ENCODE results near the gene RIOK3.
"Not testable (repeated sequence)": the region's sequence is repeated elsewhere in the genome, so short reads cannot be mapped to it uniquely, and the experiment has no call there.

The RIOK3 gene

DNA sequence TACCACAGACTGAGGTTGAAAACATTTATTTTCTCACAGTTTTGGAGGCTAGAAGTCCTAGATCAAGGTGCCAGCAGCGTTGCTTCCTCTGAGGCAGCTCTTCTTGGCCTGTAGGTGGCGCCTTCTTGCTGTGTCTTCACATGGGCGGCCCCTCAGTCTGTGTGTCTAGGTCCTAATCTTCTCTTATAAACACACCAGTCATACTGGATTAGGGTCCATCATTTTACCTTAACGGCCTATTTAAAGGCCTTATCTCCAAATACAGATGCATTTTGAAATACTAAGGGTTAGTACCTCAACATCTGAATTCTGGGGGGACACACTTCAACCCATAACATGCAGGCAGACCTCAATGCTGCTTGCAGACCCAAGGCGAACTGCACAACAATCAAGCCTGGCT is 45.8 kb downstream of the RIOK3 start:
- peak; percentile 52 for DNase-seq (ENCODE audit: low read depth)

DNA sequence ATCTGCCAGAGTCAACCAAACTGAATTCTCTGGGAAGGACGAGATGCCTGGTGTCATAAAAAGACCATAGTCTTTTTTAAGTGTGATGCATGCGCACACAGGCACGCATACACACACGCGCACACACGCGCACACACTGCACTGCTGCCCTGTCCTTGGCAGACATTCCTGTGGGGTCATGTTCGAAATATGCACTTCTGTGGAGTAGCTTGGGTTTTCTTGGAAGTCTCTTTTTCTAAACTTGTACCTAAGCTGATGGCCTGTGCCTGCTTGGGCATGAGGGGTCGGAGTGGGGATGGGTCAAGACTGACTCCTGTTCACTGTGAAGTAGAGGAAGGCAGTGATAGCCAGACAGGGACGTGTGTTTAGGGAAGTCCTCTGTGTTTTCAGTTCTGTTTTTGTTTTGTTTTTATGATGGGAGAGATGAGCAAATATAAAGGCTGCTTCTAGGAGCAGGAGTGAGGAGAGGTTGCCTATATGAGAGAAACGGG is 46.2 kb downstream of the RIOK3 start:
- DNase-seq (ENCODE audit: low read depth), result no peak

DNA sequence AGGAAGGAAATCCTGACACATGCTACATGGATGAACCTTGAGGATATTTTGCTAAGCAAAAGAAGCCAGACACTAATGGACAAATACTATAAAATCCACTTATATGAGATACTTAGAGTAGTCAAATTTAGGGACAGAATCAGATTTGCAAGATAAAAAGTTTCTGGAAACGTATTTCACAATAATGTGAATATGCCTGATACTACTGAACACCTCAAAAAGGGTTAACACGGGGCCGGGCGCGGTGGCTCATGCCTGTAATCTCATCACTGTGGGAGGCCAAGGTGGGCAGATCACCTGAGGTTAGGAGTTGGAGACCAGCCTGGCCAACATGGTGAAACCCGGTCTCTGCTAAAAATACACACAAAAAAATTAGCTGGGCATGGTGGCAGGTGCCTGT is 48.5 kb downstream of the RIOK3 start:
- no peak for DNase-seq (ENCODE audit: low read depth)

DNA sequence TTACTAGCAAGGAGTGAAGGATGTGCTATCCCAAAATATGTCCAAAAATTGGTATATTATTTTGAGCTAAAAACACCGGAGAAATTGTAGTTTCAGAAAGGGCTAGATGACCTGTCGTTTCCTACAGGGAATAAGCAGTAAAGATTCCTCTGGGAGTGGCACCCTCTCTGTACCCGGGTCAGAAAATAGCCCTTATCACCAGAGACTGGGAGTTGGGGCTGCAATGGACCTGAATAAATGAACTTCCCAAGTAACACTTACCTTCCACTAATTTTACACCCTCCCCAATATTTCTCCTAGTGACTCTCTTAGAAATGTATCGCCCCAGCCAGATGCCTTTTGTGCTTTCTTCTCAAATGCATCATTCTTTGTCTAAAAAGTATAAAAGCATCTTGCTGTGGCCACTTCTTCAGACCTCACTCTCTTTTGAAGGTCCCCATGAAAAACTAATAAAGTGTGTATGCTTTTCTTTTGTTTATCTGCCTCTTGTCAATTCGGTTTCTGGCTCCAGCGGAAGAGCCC is 49.5 kb downstream of the RIOK3 start:
- DNase-seq (ENCODE audit: low read depth), result no peak

DNA sequence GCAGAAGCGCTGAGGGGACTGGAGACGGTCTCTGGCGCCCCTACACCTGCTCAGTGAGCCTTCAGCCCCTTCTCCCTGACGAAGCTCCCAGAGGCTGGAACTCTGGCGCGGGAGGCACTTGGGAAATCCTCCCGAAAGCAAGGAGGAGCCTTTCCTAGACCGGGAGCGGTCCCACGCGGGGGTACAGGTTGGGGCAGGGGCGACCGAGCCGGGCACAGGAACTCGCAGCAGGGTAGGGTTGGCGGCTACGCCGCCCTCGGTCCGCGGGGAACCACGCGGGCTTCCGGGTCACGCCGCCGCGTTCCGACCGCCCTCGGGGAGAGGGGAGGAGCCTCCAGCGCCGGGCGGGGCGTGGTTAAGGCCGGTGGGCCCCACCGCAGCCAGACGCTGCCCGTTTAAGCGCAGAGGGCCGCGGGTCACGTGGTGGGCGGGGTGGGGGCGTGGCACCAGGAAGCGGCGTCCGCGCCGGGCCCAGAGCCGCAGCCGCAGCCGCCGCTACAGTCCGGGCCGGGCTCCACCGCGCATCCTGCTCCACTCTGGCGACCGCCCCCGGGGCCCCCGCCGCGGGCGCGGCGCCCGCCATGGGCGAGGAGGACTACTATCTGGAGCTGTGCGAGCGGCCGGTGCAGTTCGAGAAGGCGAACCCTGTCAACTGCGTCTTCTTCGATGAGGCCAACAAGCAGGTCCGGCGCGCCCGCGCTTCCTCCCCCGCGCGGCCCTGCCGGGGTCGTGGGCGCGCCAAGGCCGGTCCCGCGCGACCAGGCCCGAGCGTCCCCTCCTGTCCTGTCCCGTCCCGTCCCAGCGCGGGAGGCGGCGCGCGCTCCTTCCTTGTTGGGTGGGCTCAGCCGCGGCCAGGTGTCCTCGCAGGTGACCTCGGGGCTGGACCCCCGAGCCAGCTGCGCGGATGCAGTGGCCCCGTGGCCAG is 50.2 kb downstream of the RIOK3 start, which contains the start of gene RMC1:
Gene RMC1, plus strand, starts transcription at position 474 of the 925 bp plus-strand sequence. Its CDS starts 108 bp downstream, at position 582.
- DNase-seq (ENCODE audit: low read depth), result peak; percentile 99

DNA sequence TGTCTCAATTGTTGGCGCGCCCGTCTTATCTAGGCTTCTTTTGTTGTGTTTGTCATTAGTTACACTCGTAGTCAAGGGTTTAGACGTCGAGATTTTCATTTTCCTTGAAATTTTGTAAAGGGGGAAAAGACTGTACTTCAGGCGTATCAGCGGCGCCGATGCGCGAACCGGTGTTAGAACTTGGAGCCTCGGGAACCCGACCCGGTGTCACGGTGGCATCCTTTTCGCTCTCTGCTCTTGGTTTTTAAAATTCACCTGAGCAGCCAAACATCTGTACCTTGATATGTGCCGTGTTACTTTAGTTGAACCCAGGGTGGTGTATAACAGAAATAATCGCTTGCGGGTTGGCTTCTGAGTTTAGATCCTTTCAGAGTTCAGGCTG is 50.9 kb downstream of the RIOK3 start:
- no peak for DNase-seq (ENCODE audit: low read depth)

DNA sequence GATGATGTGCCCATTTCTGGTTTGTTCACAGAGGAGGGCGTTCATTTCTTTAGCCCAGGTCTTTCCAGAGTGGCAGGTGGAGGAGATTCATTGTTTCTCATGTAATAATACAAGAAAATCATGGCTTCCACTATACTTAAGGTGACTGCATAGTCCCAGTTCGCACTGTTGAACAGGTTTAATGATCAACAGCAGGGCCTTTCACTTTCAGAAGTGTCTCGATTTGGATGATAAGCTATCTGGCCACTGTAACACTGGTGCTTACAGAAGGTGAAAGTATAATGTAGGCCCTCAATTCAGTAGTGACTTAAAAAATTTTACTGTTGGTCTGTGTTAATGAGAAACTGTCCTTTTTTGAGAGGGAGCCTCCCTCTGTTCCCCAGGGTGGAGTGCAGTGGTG is 51.6 kb downstream of the RIOK3 start:
- DNase-seq (ENCODE audit: low read depth), result no peak

DNA sequence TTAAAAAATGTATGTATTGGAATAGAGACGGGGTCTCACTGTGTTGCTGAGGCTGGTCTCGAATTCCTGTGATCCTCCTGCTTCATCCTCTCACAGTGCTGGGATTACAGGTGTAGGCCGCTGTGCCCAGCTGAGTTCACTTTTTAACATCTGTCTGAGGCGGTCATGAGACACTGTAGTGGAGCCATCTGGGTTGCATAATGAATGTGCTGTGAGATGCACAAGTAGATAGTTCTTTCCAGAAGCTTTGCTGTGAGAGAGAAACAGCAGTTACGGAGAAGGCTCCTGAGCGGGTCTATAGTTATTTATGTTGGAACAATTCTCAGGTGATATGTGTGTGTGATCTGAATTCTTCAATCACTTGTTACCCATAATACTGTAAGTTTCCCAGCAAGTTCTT is 53.3 kb downstream of the RIOK3 start:
- no peak for DNase-seq (ENCODE audit: low read depth)

DNA sequence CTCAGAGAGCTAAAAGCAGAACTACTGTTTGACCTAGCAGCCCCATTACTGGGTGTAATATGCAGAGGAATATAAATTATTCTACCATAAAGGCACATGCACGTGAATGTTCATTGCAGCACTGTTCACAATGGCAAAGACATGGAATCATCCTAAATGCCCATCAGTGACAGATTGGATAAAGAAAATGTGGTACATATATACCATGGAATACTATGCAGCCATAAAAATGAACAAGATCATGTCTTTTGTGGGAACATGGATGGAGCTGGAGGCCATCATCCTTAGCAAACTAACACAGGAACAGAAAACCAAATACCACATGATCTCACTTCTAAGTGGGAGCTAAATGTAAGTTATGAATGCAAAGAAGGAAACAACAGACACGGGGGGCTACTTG is 57.8 kb downstream of the RIOK3 start:
- DNase-seq (ENCODE audit: low read depth), result not testable (repeated sequence)

DNA sequence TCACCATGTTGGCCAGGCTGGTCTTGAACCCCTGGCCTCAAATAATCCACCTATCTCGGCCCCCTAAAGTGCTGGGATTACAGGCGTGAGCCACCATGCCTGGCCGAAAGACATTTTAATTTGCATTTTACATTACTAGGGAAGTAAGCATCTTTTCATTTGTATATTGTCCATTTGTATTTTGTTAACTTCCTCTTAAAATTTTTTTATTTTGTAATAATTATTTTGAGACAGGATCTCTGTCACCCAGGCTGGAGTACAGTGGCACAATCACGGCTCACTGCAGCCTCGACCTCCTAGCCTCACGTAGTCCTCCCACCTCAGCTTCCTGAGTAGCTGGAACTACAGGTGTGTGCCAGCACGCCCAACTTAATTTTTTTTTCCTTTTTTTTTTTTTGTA is 59.1 kb downstream of the RIOK3 start:
- DNase-seq (ENCODE audit: low read depth), result not testable (repeated sequence)

DNA sequence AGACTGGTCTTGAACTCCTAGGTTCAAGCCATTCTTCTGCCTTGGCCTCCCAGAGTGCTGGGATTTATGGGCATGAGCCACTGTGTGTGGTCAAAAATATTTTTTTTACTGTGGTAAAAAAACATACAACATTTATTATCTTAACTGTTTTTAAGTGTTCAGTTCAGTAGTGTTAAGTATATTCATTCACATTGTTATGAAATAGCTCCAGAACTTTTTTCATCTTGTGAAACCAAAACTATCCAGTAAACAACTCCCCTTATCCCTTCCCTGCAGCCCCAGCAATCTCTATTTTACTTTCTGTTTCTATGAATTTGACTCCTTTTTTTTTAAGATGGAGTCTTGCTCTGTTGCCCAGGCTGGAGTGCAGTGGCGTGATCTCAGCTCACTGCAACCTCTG is 59.6 kb downstream of the RIOK3 start:
- DNase-seq (ENCODE audit: low read depth), result no peak

DNA sequence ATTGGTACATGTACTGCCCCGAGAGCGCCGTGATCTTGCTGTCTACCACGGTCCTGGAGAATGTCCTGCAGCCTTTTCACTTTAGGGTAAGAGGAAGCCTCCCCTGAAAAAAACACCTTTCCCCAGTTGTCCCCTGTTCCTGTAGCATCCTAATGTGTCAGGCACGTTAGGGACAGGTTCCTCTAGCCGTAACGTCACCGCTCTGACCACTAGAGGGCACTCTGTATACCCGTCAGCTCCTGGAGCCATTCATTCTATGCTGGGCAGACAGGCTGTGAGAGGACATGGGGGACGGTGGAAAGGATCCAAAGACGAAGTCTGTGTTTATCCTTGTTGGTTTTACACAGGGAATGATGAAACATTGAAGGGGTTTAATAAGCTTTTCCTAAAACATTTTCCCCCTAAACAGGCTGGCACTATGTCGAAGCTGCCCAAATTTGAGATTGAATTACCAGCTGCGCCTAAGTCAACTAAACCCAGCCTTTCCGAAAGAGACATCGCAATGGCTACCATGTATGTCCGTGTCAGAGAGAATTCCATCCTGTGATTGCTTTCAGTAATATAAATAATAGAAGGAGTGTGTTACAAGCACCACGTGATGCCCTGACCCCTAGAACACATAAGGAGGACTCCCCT is 62.9 kb downstream of the RIOK3 start:
- DNase-seq (ENCODE audit: low read depth), result peak; percentile 55

DNA sequence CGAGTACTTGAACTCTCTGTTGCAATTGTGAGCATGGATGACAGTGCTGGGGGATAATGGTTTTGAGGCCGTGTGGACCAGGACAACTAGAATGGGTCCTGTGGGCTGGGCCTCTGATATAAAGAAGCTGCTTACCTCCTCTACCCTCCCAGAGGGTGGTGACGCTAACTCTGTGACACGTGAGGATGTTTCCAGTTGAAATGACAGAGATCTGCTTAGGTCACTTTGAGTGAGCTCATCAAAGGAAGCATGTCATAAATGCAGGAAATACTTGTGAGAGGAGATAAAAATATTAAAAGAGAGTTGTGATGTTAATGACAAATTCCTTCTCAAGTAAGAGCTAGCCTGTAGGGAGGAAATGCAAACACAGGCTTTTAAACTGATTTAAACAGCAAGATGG is 66.6 kb downstream of the RIOK3 start:
- DNase-seq (ENCODE audit: low read depth), result no peak

DNA sequence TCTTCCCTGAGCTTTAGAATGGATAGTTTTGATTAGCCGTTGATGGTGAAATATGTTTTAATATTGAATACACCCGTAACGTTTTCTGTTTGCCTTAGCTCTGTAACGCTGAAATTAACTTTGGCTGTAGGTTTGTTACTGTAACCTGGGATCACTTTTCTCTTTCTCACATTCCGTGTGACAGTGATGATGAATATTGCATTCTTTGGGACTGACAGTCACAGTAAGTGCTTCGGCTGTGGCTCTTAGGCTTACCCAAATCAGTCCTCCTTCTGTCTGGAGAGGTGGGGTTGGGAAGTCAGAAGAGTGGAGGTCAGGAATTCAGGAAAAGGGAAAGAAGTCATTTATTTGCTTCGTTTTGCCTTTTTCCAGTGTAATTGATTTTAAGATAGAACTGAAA is 68.2 kb downstream of the RIOK3 start:
- DNase-seq (ENCODE audit: low read depth), result no peak

DNA sequence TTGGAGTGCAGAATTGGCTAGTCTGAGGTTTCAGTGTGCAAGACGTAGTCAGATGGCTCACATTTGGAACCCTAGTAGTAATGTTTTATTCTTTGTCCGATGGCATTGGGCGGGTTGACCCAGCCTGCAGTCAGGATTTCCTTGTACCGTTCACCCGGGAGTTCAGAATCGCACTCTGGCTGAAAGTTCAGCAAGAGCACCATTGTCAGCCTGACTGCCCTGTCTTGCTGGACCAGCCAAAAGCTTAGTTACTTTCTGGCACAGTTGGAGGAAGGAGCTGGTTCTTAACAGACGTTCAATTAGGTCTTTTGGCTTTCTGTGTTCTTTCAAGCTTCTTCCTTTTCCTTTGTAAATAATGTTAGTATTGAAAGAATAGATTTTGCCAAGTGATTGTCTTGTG is 68.8 kb downstream of the RIOK3 start:
- DNase-seq (ENCODE audit: low read depth), result no peak

DNA sequence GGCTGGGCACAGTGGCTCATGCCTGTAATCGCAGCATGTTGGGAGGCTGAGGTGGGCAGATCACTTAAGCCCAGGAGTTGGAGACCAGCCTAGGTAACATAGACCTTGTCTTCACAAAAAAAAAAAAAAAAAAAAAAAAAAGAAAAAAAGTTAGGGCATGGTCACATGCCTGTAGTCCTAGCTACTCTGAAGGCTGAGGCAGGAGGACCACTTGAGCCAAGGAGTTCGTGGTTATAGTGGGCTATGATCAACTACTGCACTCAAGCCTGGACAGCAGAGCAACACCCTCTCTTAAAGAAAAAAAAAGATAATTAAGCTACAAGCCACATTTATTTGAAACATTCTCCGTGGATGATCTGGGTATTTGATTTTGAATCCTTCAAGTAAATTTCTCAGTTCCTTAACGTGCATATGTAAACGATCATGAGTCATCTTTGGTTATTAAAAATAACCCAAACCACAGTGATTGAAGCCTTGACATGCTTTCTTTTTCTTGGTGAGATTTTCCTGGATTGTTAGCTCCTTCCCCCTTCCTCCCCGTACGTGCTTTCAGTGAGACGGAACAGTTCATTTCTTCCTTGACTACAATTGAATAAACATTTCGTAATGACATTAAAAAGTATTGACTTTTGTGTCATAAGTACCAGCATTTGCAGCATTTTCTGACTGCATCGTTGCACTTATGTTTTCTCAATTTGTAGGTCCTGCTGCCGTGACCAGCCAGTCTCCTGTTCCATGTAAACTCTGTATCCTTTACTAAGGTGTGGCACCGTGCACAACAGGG is 70.5 kb downstream of the RIOK3 start:
- DNase-seq (ENCODE audit: low read depth), result no peak

DNA sequence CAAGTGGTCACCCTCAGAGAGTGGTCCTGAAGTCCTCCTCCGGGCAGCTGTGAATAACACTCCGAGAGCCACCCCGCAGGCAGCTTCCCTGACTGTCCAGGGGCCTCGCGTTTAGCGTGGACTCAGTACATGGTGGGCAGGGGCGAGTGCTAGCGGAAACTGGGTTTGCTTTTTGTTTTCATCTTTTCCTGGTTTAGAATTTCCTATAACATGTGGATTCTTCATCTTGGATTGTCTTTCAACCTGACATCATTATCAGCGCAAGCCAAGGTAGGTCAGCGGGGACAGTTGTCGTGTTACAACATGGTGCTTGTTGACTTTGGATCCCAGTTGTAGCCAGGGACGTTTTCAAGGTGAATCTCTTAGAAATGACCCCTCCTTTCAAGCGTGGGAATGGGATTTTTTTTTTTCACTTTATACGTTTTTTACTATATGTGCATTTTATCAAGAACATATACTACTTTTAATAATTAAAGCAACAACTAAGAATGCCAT is 71.2 kb downstream of the RIOK3 start:
- DNase-seq (ENCODE audit: low read depth), result no peak

DNA sequence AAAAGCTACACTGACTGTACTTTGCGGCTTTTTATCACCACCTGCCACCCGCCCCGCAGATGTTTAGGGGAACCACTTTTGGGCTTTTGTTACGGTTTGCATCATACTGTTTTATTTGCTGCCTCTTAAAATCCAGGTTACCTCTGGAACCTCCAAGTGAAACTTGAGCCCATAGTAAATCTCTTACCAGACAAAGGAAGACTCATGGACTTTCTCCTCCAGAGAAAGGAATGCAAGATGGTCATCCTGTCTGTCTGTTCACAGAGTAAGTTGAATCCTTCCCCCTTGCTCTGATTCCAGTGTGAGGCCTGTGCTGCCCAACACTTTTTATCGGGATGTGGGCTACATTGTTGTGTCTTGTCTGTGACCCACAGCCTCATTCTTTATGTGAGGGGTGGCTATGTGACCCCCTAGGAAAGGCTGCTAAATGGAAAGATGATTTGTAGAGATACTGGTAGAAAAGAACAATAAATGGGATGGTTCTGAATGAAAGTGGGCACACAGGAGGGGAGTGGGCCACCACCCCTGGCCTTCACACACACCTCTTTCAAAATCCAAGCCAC is 73.5 kb downstream of the RIOK3 start:
- no peak for DNase-seq (ENCODE audit: low read depth)

DNA sequence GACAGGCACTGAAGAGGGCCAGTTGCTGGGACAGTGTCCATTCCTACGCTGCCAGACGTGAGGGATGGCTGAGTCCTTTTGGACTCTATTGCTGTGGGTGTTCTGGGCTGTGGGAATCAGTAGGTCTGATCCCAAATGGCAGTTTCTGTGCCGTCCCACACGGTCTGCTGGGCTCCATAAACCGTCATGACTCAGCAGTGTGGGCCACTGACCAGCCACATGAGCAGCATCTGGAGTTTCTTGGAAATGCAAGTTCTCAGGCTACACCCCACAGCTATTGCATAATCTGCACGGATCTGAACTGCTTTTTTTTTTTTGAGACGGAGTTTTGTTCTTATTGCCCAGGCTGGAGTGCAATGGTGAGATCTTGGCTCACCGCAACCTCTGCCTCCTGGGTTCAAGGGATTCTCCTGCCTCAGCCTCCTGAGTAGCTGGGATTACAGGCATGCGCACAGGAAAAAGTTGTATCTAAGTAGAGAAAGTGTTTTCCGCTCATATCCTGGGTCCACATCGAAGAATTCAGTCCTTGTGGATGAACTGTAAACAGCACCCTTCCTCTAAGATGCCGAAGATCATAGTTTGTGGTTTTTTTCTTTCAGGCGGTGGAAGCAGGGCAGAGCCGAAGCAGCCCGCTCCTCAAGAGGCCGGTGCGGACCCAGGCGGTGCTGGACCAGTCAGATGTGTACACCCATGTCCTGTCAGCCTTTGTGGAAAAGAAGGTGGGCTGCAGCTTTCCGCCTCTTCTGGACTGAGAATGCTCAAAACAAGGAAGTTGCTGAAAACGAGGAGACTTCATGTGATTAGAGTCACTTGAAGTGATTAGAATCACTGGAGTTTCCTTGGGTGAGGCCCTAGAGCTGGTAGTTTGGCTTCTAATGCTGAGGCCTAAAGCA is 75.7 kb downstream of the RIOK3 start:
- no peak for DNase-seq (ENCODE audit: low read depth)

DNA sequence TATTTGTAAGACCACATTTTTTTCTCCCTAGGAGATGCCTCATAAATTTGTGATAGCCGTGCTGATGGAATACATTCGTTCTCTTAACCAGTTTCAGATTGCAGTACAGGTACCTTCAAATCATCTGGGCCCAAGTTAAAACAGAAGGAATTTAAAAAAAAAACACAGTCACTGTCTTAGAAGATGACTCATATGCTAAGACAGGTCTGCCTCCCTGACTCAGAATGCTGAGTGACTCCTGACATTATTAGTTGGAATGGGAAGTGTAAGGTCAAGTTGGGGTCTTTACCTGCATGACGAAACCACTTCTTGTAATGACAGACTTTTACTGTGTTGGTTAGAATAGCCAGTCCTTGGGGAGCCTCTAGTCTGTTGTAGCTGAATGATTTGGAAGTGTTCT is 76.5 kb downstream of the RIOK3 start:
- no peak for DNase-seq (ENCODE audit: low read depth)

DNA sequence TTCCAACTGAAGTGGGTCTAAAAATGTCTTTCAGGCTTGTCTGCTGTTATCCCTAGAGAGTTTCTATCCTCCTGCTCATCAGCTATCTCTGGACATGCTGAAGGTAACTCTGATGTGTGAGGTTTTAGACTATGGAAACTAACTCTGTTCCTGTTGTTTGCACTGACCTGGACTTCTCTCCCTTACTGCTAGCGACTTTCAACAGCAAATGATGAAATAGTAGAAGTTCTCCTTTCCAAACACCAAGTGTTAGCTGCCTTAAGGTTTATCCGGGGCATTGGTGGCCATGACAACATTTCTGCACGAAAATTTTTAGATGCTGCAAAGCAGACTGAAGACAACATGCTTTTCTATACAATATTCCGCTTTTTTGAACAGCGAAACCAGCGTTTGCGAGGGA is 77.1 kb downstream of the RIOK3 start:
- no peak for DNase-seq (ENCODE audit: low read depth)
